Peyer's patch (tissue), 4 donors: Measurements from ENCODE around the gene CAPG. TPM values are rescaled to one million over a fixed set of nuclear protein-coding genes. Genes with fewer than 3 reads are reported as not detected.

Source experiments
- DNase-seq, 3 donors: peaks; one replicate each; pipeline ENCODE4 v3.0.0-alpha.2; 2017 to 2019
- H3K27ac ChIP-seq, 4 donors: fragments of 200-600 bp; sonication (generic); one replicate each; pipeline ENCODE4 v1.5.1; 2016 to 2019
- H3K27me3 ChIP-seq, 2 donors: fragments of 200-600 bp; sonication (generic); one replicate each; pipeline ENCODE4 v1.5.1; 2019
- H3K36me3 ChIP-seq, 3 donors: fragments of 200-600 bp; sonication (generic); one replicate each; pipeline ENCODE4 v1.5.1; 2016 to 2019
- H3K4me1 ChIP-seq, 4 donors: fragments of 200-600 bp; sonication (generic); one replicate each; pipeline ENCODE4 v1.5.1; 2016 to 2019
- H3K4me3 ChIP-seq, 4 donors: fragments of 200-600 bp; sonication (generic); 1 replicate in 3 of 4; 2 replicates in 1 of 4; pipeline ENCODE4 v1.5.1; 2016 to 2019; ENCODE audit warnings: mild to moderate bottlenecking in 1 of 4
- H3K9me3 ChIP-seq, 4 donors: fragments of 200-600 bp; sonication (generic); one replicate each; pipeline ENCODE4 v1.5.1; 2016 to 2019; ENCODE audit warnings: mild to moderate bottlenecking in 1 of 4
- POLR2A ChIP-seq, 2 donors: fragments of 450-650 bp; IDR thresholded peaks; one replicate each; pipeline ENCODE4 v1.5.1; 2017; ENCODE audit warnings: antibody characterized with exemption in 2 of 2, mild to moderate bottlenecking in 2 of 2, moderate library complexity in 2 of 2
- total RNA-seq, 4 donors: library from RNA; depleted of rRNA; stranded (reverse); fragments of >200 nt; gene quantifications; one replicate each; pipeline ENCODE4 v1.1.0, GENCODE V29; 2016
- TF ChIP-seq, protein P1 (sequence below), 6 experiments: fragments of 450-650 bp in 4 of 6; fragments of 200-600 bp in 2 of 6; sonication (generic) in 1 of 6; IDR thresholded peaks; one replicate each; pipeline ENCODE4 v1.5.1; 2017 to 2019; ENCODE audit warnings: antibody characterized with exemption in 6 of 6, mild to moderate bottlenecking in 3 of 6, moderate library complexity in 1 of 6

CAPG gene, protein sequence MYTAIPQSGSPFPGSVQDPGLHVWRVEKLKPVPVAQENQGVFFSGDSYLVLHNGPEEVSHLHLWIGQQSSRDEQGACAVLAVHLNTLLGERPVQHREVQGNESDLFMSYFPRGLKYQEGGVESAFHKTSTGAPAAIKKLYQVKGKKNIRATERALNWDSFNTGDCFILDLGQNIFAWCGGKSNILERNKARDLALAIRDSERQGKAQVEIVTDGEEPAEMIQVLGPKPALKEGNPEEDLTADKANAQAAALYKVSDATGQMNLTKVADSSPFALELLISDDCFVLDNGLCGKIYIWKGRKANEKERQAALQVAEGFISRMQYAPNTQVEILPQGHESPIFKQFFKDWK
- 10 to 100 TPM; 22.4 to 61.9 (median 33.2) TPM for total RNA-seq

- H3K4me1 ChIP-seq: peaks cover 0 to 35% (median 16%) of the 10 kb centered on the region in 4 donors
- H3K36me3 ChIP-seq: no peaks in the 10 kb centered on the region
- peak within 1 kb of the TSS; percentile 31 to 52 (median 46) for H3K4me3 ChIP-seq
These were observed at the start of gene CAPG for GRCh38 chr2:85409845-85410583. Gene CAPG (minus strand): TSS chr2:85410366. CDS start chr2:85402145, 8,221 bp downstream.

GRCh38 chr2:85459771-85460170 is 49.6 kb upstream of the CAPG start:
- peaks cover 0 to 5% (median 0%) of the 10 kb centered on the region in 4 donors for H3K4me1 ChIP-seq
- H3K27me3 ChIP-seq: no peaks in the 10 kb centered on the region
- no peak overlapping the region for H3K4me3 ChIP-seq
- TF ChIP-seq, protein P1, sequence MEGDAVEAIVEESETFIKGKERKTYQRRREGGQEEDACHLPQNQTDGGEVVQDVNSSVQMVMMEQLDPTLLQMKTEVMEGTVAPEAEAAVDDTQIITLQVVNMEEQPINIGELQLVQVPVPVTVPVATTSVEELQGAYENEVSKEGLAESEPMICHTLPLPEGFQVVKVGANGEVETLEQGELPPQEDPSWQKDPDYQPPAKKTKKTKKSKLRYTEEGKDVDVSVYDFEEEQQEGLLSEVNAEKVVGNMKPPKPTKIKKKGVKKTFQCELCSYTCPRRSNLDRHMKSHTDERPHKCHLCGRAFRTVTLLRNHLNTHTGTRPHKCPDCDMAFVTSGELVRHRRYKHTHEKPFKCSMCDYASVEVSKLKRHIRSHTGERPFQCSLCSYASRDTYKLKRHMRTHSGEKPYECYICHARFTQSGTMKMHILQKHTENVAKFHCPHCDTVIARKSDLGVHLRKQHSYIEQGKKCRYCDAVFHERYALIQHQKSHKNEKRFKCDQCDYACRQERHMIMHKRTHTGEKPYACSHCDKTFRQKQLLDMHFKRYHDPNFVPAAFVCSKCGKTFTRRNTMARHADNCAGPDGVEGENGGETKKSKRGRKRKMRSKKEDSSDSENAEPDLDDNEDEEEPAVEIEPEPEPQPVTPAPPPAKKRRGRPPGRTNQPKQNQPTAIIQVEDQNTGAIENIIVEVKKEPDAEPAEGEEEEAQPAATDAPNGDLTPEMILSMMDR (IDR thresholded peaks at IDR 0.05): no peak
- TF ChIP-seq POLR2A (IDR thresholded peaks at IDR 0.05): no peak
- no peaks in the 10 kb centered on the region for H3K36me3 ChIP-seq
- H3K27ac ChIP-seq: no peak overlapping the region
- H3K9me3 ChIP-seq: no peaks in the 10 kb centered on the region
- no peak for DNase-seq

More at GRCh38 chr2:85409845-85410583, at the start of gene CAPG:
- TF ChIP-seq, protein P1 (IDR thresholded peaks at IDR 0.05): no peak
- peak in 1 of 2 donors; percentile 22 for TF ChIP-seq POLR2A (IDR thresholded peaks at IDR 0.05)
- peak; percentile 89 to 94 (median 92) for DNase-seq
- Histone ChIP-seq H3K27ac (peak within 1 kb of the TSS; percentile 72 to 87 (median 82)), H3K27me3 (no peaks in the 10 kb centered on the region), H3K9me3 (no peaks in the 10 kb centered on the region)

GRCh38 chr2:85458601-85459563 is 48.7 kb upstream of the CAPG start:
- no peaks in the 10 kb centered on the region for H3K27me3 ChIP-seq
- peaks cover 0 to 5% (median 0%) of the 10 kb centered on the region in 4 donors for H3K4me1 ChIP-seq
- no peak overlapping the region for H3K4me3 ChIP-seq
- no peak for TF ChIP-seq POLR2A (IDR thresholded peaks at IDR 0.05)
- TF ChIP-seq, protein P1 (IDR thresholded peaks at IDR 0.05): no peak
- no peaks in the 10 kb centered on the region for H3K36me3 ChIP-seq
- no peaks in the 10 kb centered on the region for H3K9me3 ChIP-seq
- H3K27ac ChIP-seq: no peak overlapping the region
- DNase-seq: no peak

DNA sequence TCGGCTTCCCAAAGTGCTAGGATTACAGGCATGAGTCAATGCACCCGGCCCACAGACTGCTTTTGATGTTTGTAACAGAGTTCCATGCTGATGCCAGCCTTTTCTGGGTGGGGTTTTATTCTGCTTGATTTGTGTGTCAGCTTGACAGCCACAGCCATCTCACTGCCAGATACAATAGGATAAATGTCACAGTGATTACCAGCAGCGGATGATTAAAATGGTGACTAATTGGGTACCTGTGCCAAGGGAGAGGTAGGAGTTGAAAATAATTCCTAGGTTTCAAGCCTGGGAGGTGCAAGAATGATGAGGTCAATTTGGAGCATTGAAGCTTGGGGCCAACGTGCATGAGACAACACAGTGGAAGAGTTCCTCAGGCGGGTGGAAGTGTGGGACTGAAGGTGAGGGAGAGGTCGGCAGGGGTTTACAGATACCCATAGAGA is 47.7 kb upstream of the CAPG start:
- Histone ChIP-seq H3K4me1 (peaks cover 0 to 5% (median 0%) of the 10 kb centered on the region in 4 donors), H3K4me3 (no peak overlapping the region), H3K27me3 (no peaks in the 10 kb centered on the region), H3K27ac (no peak overlapping the region), H3K9me3 (no peaks in the 10 kb centered on the region), H3K36me3 (no peaks in the 10 kb centered on the region)
- DNase-seq: peak in 1 of 3 donors; percentile 68
- TF ChIP-seq POLR2A (IDR thresholded peaks at IDR 0.05): no peak
- TF ChIP-seq, protein P1 (IDR thresholded peaks at IDR 0.05): no peak

DNA sequence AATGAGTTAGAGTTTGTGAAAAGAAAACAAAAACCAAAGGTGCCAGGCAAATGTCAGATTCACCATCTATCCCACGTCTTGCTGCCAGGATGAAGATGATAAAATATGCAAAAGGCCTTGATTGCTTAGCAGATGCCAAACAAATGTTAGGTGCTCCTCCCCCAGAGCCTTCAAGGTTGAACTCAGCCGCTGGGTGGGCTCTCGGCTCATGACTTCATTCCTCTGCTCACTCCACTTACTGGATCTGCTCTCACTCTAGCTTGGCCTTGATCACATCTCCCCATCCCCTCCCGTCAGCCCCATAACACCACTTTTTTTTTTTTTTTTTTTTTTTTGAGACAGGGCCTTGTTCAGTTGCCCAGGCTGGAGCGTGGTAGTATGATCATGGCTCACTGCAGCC is 46.9 kb upstream of the CAPG start:
- Histone ChIP-seq H3K36me3 (no peaks in the 10 kb centered on the region), H3K4me1 (peaks cover 0 to 2% (median 0%) of the 10 kb centered on the region in 4 donors), H3K27me3 (no peaks in the 10 kb centered on the region), H3K9me3 (no peaks in the 10 kb centered on the region), H3K4me3 (no peak overlapping the region), H3K27ac (no peak overlapping the region)
- TF ChIP-seq, protein P1 (IDR thresholded peaks at IDR 0.05): no peak
- TF ChIP-seq POLR2A (IDR thresholded peaks at IDR 0.05): no peak
- DNase-seq: no peak
